GM18505 (cell line): ENCODE results near the gene CT45A10.
"Not testable (repeated sequence)": the region's sequence is repeated elsewhere in the genome, so short reads cannot be mapped to it uniquely, and the experiment has no call there.

Source experiments
- ATAC-seq: cut with Tn5 transposase; IDR thresholded peaks from one replicate; pipeline ENCODE4 v1.9.1; 2021; ENCODE audit not compliant: unreplicated experiment
- POLR2A ChIP-seq: IDR thresholded peaks from 4 replicates; pipeline ENCODE4 v1.6.1; 2011; ENCODE audit warnings: borderline replicate concordance; ENCODE audit not compliant: insufficient read depth, insufficient read length; ENCODE audit errors: extremely low read depth

Gene CT45A10

GRCh38 chrX:135893294-135893817, at the start of gene CT45A10, which contains the start of gene SAGE1:
Gene CT45A10, minus strand, starts transcription at chrX:135893444. Its CDS starts 8,100 bp downstream, at chrX:135885344.
Gene SAGE1, plus strand, starts transcription at chrX:135893716. Its CDS starts 2,527 bp downstream, at chrX:135896243.
- no peak for TF ChIP-seq POLR2A

GRCh38 chrX:135931644-135932487, 38.6 kb upstream of the CT45A10 start:
- TF ChIP-seq POLR2A, result no peak
- ATAC-seq, result no peak

More at GRCh38 chrX:135893294-135893817, at the start of gene CT45A10, which contains the start of gene SAGE1:
- ATAC-seq, result no peak

GRCh38 chrX:135927897-135928296, 34.7 kb upstream of the CT45A10 start:
- ATAC-seq, result no peak
- no peak for TF ChIP-seq POLR2A

- ATAC-seq, result no peak
- TF ChIP-seq POLR2A, result no peak
These were observed 30.1 kb upstream of the CT45A10 start for GRCh38 chrX:135923353-135923752.

GRCh38 chrX:135920516-135920915, 27.3 kb upstream of the CT45A10 start:
- ATAC-seq, result not testable (repeated sequence)

GRCh38 chrX:135914404-135914803, 21.2 kb upstream of the CT45A10 start:
- TF ChIP-seq POLR2A, result no peak
- ATAC-seq, result no peak

- ATAC-seq, result no peak
- no peak for TF ChIP-seq POLR2A
These were observed 17.0 kb upstream of the CT45A10 start for GRCh38 chrX:135910251-135910650.

GRCh38 chrX:135892781-135893180, 463 bp downstream of the CT45A10 start:
- no peak for ATAC-seq
- TF ChIP-seq POLR2A, result no peak

- no peak for ATAC-seq
- TF ChIP-seq POLR2A, result no peak
These were observed 3.1 kb downstream of the CT45A10 start for GRCh38 chrX:135890087-135890585.

- ATAC-seq, result not testable (repeated sequence)
These were observed 4.3 kb downstream of the CT45A10 start for GRCh38 chrX:135888976-135889375.

GRCh38 chrX:135888230-135888629, 5.0 kb downstream of the CT45A10 start:
- not testable (repeated sequence) for ATAC-seq

- ATAC-seq, result not testable (repeated sequence)
These were observed 10.5 kb downstream of the CT45A10 start for GRCh38 chrX:135882741-135883140.

GRCh38 chrX:135871712-135872111, 21.5 kb downstream of the CT45A10 start, which contains the start of gene CT45A9:
Gene CT45A9, minus strand, starts transcription at chrX:135871812. Its CDS starts 3,751 bp downstream, at chrX:135868061.
- not testable (repeated sequence) for ATAC-seq

GRCh38 chrX:135854438-135854837, 38.8 kb downstream of the CT45A10 start, which contains the start of gene CT45A8:
Gene CT45A8, minus strand, starts transcription at chrX:135854538. Its CDS starts 3,755 bp downstream, at chrX:135850783.
- not testable (repeated sequence) for ATAC-seq

GRCh38 chrX:135837180-135837579, 56.1 kb downstream of the CT45A10 start, which contains the start of gene CT45A7:
Gene CT45A7, minus strand, starts transcription at chrX:135837280. Its CDS starts 3,747 bp downstream, at chrX:135833533.
- ATAC-seq, result not testable (repeated sequence)
